ENCODE measurements around the gene PTPRK.

The PTPRK gene

GRCh38 chr6:128063850-128064539, 456.4 kb downstream of the PTPRK start:
- H3K27me3 ChIP-seq (replicated peaks; ENCODE audit: control insufficient read depth, insufficient read depth, low read length), result no peaks in the 10 kb centered on the region
- no peaks in the 10 kb centered on the region for H3K36me3 ChIP-seq (ENCODE audit: control insufficient read depth, insufficient read depth, low read length)
- no peak overlapping the region for H3K4me3 ChIP-seq (replicated peaks; ENCODE audit: low read depth, low read length)
- TF ChIP-seq, protein P1, sequence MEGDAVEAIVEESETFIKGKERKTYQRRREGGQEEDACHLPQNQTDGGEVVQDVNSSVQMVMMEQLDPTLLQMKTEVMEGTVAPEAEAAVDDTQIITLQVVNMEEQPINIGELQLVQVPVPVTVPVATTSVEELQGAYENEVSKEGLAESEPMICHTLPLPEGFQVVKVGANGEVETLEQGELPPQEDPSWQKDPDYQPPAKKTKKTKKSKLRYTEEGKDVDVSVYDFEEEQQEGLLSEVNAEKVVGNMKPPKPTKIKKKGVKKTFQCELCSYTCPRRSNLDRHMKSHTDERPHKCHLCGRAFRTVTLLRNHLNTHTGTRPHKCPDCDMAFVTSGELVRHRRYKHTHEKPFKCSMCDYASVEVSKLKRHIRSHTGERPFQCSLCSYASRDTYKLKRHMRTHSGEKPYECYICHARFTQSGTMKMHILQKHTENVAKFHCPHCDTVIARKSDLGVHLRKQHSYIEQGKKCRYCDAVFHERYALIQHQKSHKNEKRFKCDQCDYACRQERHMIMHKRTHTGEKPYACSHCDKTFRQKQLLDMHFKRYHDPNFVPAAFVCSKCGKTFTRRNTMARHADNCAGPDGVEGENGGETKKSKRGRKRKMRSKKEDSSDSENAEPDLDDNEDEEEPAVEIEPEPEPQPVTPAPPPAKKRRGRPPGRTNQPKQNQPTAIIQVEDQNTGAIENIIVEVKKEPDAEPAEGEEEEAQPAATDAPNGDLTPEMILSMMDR (IDR thresholded peaks at IDR 0.05; ENCODE audit: insufficient read depth, low read length, poor library complexity, severe bottlenecking), result no peak
- DNase-seq (ENCODE audit: extremely low read depth, insufficient read length), result no peak

DNA sequence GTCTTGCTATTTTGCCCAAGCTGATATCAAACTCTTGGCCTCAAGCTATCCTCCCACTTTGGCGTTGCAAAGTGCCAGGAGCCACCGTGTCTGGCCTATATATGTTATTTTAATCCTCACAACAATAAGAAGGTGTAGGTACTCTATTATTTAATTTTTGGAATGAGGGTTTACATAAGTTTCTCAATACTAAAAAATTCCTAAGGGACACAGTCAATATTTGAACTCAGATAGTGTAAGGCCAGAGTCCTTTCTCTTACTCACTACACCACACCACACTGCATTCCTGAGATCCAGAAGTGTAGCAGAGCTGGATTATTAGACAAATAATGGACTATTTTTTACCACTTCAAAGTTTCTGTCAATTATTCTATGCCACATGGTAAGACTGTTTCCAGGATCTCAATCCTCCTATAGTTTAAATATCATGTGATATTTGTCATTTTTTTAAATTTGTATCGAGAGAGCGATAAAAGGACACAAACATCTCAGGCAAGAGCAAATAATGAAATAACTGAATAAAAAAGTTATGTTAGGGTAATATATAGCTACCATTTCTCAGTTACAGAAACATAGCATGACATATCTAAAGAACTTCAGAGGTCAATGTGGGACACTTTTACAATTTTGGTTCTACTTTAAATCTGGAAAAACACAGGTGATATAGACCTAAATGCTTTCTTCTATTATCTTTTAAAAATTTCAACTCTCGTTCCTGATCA, 457.4 kb downstream of the PTPRK start:
- TF ChIP-seq, protein P1 (IDR thresholded peaks at IDR 0.05; ENCODE audit: insufficient read depth, low read length, poor library complexity, severe bottlenecking), result no peak
- Histone ChIP-seq H3K36me3 (ENCODE audit: control insufficient read depth, insufficient read depth, low read length) (no peaks in the 10 kb centered on the region), H3K27me3 (replicated peaks; ENCODE audit: control insufficient read depth, insufficient read depth, low read length) (no peaks in the 10 kb centered on the region), H3K4me3 (replicated peaks; ENCODE audit: low read depth, low read length) (no peak overlapping the region)
- no peak for DNase-seq (ENCODE audit: extremely low read depth, insufficient read length)

GRCh38 chr6:128057946-128058345, 462.5 kb downstream of the PTPRK start:
- H3K4me3 ChIP-seq (replicated peaks; ENCODE audit: low read depth, low read length), result no peak overlapping the region
- no peak for DNase-seq (ENCODE audit: extremely low read depth, insufficient read length)
- no peaks in the 10 kb centered on the region for H3K27me3 ChIP-seq (replicated peaks; ENCODE audit: control insufficient read depth, insufficient read depth, low read length)
- no peaks in the 10 kb centered on the region for H3K36me3 ChIP-seq (ENCODE audit: control insufficient read depth, insufficient read depth, low read length)
- TF ChIP-seq, protein P1 (IDR thresholded peaks at IDR 0.05; ENCODE audit: insufficient read depth, low read length, poor library complexity, severe bottlenecking), result no peak

GRCh38 chr6:128057541-128057940, 462.9 kb downstream of the PTPRK start:
- no peak for DNase-seq (ENCODE audit: extremely low read depth, insufficient read length)
- Histone ChIP-seq H3K4me3 (replicated peaks; ENCODE audit: low read depth, low read length) (no peak overlapping the region), H3K27me3 (replicated peaks; ENCODE audit: control insufficient read depth, insufficient read depth, low read length) (no peaks in the 10 kb centered on the region), H3K36me3 (ENCODE audit: control insufficient read depth, insufficient read depth, low read length) (no peaks in the 10 kb centered on the region)
- TF ChIP-seq, protein P1 (IDR thresholded peaks at IDR 0.05; ENCODE audit: insufficient read depth, low read length, poor library complexity, severe bottlenecking), result no peak

- Histone ChIP-seq H3K36me3 (ENCODE audit: control insufficient read depth, insufficient read depth, low read length) (no peaks in the 10 kb centered on the region), H3K4me3 (replicated peaks; ENCODE audit: low read depth, low read length) (no peak overlapping the region), H3K27me3 (replicated peaks; ENCODE audit: control insufficient read depth, insufficient read depth, low read length) (no peaks in the 10 kb centered on the region)
- TF ChIP-seq, protein P1 (IDR thresholded peaks at IDR 0.05; ENCODE audit: insufficient read depth, low read length, poor library complexity, severe bottlenecking), result no peak
- DNase-seq (ENCODE audit: extremely low read depth, insufficient read length), result no peak
Measured at GRCh38 chr6:128053109-128053508, 467.3 kb downstream of the PTPRK start.
